Measurements from ENCODE around the gene PTPN21.

- no peak for TF ChIP-seq POLR2AphosphoS5 (IDR thresholded peaks at IDR 0.05)
- TF ChIP-seq, protein P1, sequence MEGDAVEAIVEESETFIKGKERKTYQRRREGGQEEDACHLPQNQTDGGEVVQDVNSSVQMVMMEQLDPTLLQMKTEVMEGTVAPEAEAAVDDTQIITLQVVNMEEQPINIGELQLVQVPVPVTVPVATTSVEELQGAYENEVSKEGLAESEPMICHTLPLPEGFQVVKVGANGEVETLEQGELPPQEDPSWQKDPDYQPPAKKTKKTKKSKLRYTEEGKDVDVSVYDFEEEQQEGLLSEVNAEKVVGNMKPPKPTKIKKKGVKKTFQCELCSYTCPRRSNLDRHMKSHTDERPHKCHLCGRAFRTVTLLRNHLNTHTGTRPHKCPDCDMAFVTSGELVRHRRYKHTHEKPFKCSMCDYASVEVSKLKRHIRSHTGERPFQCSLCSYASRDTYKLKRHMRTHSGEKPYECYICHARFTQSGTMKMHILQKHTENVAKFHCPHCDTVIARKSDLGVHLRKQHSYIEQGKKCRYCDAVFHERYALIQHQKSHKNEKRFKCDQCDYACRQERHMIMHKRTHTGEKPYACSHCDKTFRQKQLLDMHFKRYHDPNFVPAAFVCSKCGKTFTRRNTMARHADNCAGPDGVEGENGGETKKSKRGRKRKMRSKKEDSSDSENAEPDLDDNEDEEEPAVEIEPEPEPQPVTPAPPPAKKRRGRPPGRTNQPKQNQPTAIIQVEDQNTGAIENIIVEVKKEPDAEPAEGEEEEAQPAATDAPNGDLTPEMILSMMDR (IDR thresholded peaks at IDR 0.05 in 8 of 11, conservative IDR thresholded peaks at IDR 0.05 in 3 of 11), result no peak
- no peak for TF ChIP-seq POLR2A (IDR thresholded peaks at IDR 0.05)
These were observed 34.9 kb downstream of the PTPN21 start for GRCh38 chr14:88519907-88520306.
